H9 (cell line): ENCODE data around the gene TNFRSF11A. TPM values are rescaled to one million over a fixed set of nuclear protein-coding genes. Genes with fewer than 3 reads are reported as not detected.
A peak's percentile ranks its signal among the peaks of the same experiment; 100 is the strongest.

Source experiments
- DNase-seq: peaks from one replicate; pipeline ENCODE4 v3.0.0-alpha.2; 2017
- H2AFZ ChIP-seq: one replicate; pipeline ENCODE4 v1.6.1; 2013; ENCODE audit warnings: mild to moderate bottlenecking, low read length, control low read depth, moderate library complexity
- H2AK5ac ChIP-seq: 2 replicates; pipeline ENCODE4 v1.6.1; 2013; ENCODE audit warnings: low read length, control low read depth, mixed read lengths; ENCODE audit not compliant: insufficient read length
- H2BK120ac ChIP-seq: one replicate; pipeline ENCODE4 v1.6.1; 2013; ENCODE audit warnings: low read depth, mild to moderate bottlenecking, low read length, control low read depth, inconsistent platforms; ENCODE audit not compliant: poor library complexity, severe bottlenecking
- H2BK12ac ChIP-seq: 2 replicates; pipeline ENCODE4 v1.6.1; 2013; ENCODE audit warnings: low read length, control low read depth, mixed read lengths, low read depth; ENCODE audit not compliant: insufficient read length
- H2BK15ac ChIP-seq: 2 replicates; pipeline ENCODE4 v1.6.1; 2013; ENCODE audit warnings: low read depth, low read length, control low read depth
- H2BK20ac ChIP-seq: one replicate; pipeline ENCODE4 v1.6.1; 2013; ENCODE audit warnings: low read depth, mild to moderate bottlenecking, low read length, control low read depth, inconsistent platforms; ENCODE audit not compliant: poor library complexity, severe bottlenecking
- H2BK5ac ChIP-seq: 2 replicates; pipeline ENCODE4 v1.6.1; 2013; ENCODE audit warnings: low read length, control low read depth, mixed read lengths; ENCODE audit not compliant: insufficient read length
- H3K14ac ChIP-seq: 2 replicates; pipeline ENCODE4 v1.6.1; 2013; ENCODE audit warnings: low read length, control low read depth; ENCODE audit not compliant: insufficient read depth
- H3K18ac ChIP-seq: 2 replicates; pipeline ENCODE4 v1.6.1; 2013; ENCODE audit warnings: low read depth, mild to moderate bottlenecking, mixed read lengths, low read length, control low read depth; ENCODE audit not compliant: insufficient read length
- H3K23ac ChIP-seq: 2 replicates; pipeline ENCODE4 v1.6.1; 2013; ENCODE audit warnings: low read length, control low read depth, mixed read lengths, low read depth; ENCODE audit not compliant: insufficient read length
- H3K23me2 ChIP-seq: 2 replicates; pipeline ENCODE4 v1.6.1; 2013; ENCODE audit warnings: low read depth, mild to moderate bottlenecking, mixed read lengths, low read length, control low read depth; ENCODE audit not compliant: insufficient read length, poor library complexity, severe bottlenecking
- H3K27ac ChIP-seq: 2 replicates; pipeline ENCODE4 v1.5.1; 2013; ENCODE audit warnings: low read length, control low read depth, mixed read lengths, low read depth; ENCODE audit not compliant: insufficient read length
- H3K27me3 ChIP-seq: 2 replicates; pipeline ENCODE4 v1.6.1; 2013; ENCODE audit warnings: low read length, control low read depth, inconsistent platforms; ENCODE audit not compliant: insufficient read depth
- H3K4ac ChIP-seq: 2 replicates; pipeline ENCODE4 v1.6.1; 2013; ENCODE audit warnings: low read depth, mild to moderate bottlenecking, control low read depth, inconsistent platforms, low read length, moderate library complexity
- H3K4me1 ChIP-seq: 2 replicates; pipeline ENCODE4 v1.6.1; 2013; ENCODE audit warnings: low read length, control low read depth, inconsistent platforms; ENCODE audit not compliant: insufficient read depth
- H3K4me2 ChIP-seq: 2 replicates; pipeline ENCODE4 v1.6.1; 2013; ENCODE audit warnings: low read length, control low read depth, mixed read lengths; ENCODE audit not compliant: insufficient read length, insufficient read depth
- H3K56ac ChIP-seq: 2 replicates; pipeline ENCODE4 v1.6.1; 2013; ENCODE audit warnings: low read depth, mild to moderate bottlenecking, mixed read lengths, low read length, control low read depth; ENCODE audit not compliant: insufficient read length
- H3K79me1 ChIP-seq: 2 replicates; pipeline ENCODE4 v1.6.1; 2013; ENCODE audit warnings: low read depth, mild to moderate bottlenecking, moderate library complexity, low read length, control low read depth, inconsistent platforms; ENCODE audit not compliant: insufficient read depth, poor library complexity, severe bottlenecking
- H3K79me2 ChIP-seq: 2 replicates; pipeline ENCODE4 v1.6.1; 2013; ENCODE audit warnings: low read length, control low read depth, inconsistent platforms; ENCODE audit not compliant: insufficient read depth
- H3K9ac ChIP-seq: 2 replicates; pipeline ENCODE4 v1.6.1; 2013; ENCODE audit warnings: low read length, control low read depth, mixed read lengths; ENCODE audit not compliant: insufficient read length; ENCODE audit errors: extremely low read depth
- H3K9me3 ChIP-seq: one replicate; pipeline ENCODE4 v1.6.1; 2013; ENCODE audit warnings: low read depth, low read length, inconsistent platforms; ENCODE audit not compliant: control insufficient read depth
- H3T11ph ChIP-seq: one replicate; pipeline ENCODE4 v1.6.1; 2013; ENCODE audit warnings: mild to moderate bottlenecking, low read length, control low read depth, inconsistent platforms
- H4K20me1 ChIP-seq: one replicate; pipeline ENCODE4 v1.6.1; 2013; ENCODE audit not compliant: control insufficient read depth, insufficient read length, insufficient read depth
- H4K5ac ChIP-seq: 2 replicates; pipeline ENCODE4 v1.6.1; 2013; ENCODE audit warnings: low read depth, mild to moderate bottlenecking, mixed read lengths, low read length, control low read depth; ENCODE audit not compliant: insufficient read length
- H4K8ac ChIP-seq: replicated peaks from 2 replicates; pipeline ENCODE4 v1.6.1; 2013; ENCODE audit warnings: low read length, control low read depth, mixed read lengths, low read depth; ENCODE audit not compliant: insufficient read length
- H4K91ac ChIP-seq: 2 replicates; pipeline ENCODE4 v1.6.1; 2013; ENCODE audit warnings: low read depth, mild to moderate bottlenecking, moderate library complexity, mixed read lengths, low read length, control low read depth; ENCODE audit not compliant: insufficient read length
- H3K27ac Mint-ChIP-seq, 3 experiments: 2 replicates in 2 of 3; 3 replicates in 1 of 3; pipeline ENCODE4 v1.8.0; 2020 to 2021; ENCODE audit warnings: mixed read lengths in 3 of 3, mild to moderate bottlenecking in 1 of 3, moderate library complexity in 1 of 3
- H3K27me3 Mint-ChIP-seq: 2 replicates; pipeline ENCODE4 v1.8.0; 2021; ENCODE audit warnings: low read depth, mild to moderate bottlenecking, moderate library complexity, mixed read lengths
- H3K36me3 Mint-ChIP-seq, 3 experiments: 2 replicates in 2 of 3; 3 replicates in 1 of 3; pipeline ENCODE4 v1.8.0; 2020 to 2021; ENCODE audit warnings: low read depth in 3 of 3, mixed read lengths in 3 of 3; ENCODE audit not compliant: insufficient read depth in 1 of 3
- H3K4me1 Mint-ChIP-seq, 2 experiments: 2 replicates each; pipeline ENCODE4 v1.8.0; 2020; ENCODE audit warnings: mixed read lengths in 2 of 2
- H3K4me3 Mint-ChIP-seq, 2 experiments: 2 replicates in 1 of 2; 3 replicates in 1 of 2; pipeline ENCODE4 v1.8.0; 2020 to 2021; ENCODE audit warnings: mild to moderate bottlenecking in 2 of 2, mixed read lengths in 2 of 2, moderate library complexity in 1 of 2
- H3K9me3 Mint-ChIP-seq, 2 experiments: 2 replicates in 1 of 2; 3 replicates in 1 of 2; pipeline ENCODE4 v1.8.0; 2020; ENCODE audit warnings: mild to moderate bottlenecking in 2 of 2, mixed read lengths in 2 of 2, moderate library complexity in 1 of 2
- WGBS: extraction: QIAGEN DNeasy Blood & Tissue Kit; methylation state at CpG from one replicate; pipeline ENCODE4 v1.1.7; 2013; ENCODE audit warnings: missing lambda C conversion rate, low lambda C conversion rate, mixed read lengths; ENCODE audit not compliant: insufficient read length; ENCODE audit errors: extremely low coverage; 5-methylcytosine and 5-hydroxymethylcytosine counted together
- total RNA-seq: library from RNA; stranded (reverse); gene quantifications from 2 replicates; pipeline ENCODE4 v1.2.1, GENCODE V29; 2021
- TF ChIP-seq, protein P1 (sequence below): fragments of 200-600 bp; sonication (generic); conservative IDR thresholded peaks from 3 replicates; pipeline ENCODE4 v1.8.0; 2021; ENCODE audit warnings: antibody characterized with exemption, mild to moderate bottlenecking

The TNFRSF11A gene
- total RNA-seq, 1 experiment from 2014 or later = 7.8 TPM

DNA sequence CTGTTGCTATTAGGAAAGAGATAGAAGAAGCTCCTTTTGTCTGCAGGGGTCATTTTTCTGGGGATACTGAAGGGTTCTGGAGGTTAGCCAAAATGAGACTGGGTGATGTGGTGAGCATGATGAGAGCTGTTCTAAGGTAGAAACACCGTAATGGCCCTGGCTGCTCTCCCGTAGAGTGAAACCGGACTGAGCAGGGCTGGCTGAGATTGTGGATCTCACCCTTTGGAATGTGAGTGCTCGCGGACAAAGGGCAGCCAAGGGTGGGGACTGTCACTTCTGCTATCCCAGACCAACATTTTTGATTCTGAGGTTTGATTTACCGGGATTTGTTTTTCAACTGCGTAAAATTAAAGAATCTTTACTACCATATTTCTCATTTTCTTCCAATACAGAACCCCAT lies 36.2 kb downstream of the TNFRSF11A start:
- H4K5ac ChIP-seq = no peak overlapping the region
- no peak overlapping the region for H2BK120ac ChIP-seq
- Mint-ChIP-seq H3K4me3 (no peak overlapping the region), H3K36me3 (peaks cover 14 to 30% (median 19%) of the 10 kb centered on the region in 3 experiments; a peak in 6 of 7 replicates), H3K4me1 (peaks cover 4 to 7% of the 10 kb centered on the region in 2 experiments), H3K27me3 (no peaks in the 10 kb centered on the region), H3K9me3 (no peaks in the 10 kb centered on the region), H3K27ac (peak overlapping the region; percentile 5 to 7 (median 7); a peak in 4 of 7 replicates)
- TF ChIP-seq, protein P1, sequence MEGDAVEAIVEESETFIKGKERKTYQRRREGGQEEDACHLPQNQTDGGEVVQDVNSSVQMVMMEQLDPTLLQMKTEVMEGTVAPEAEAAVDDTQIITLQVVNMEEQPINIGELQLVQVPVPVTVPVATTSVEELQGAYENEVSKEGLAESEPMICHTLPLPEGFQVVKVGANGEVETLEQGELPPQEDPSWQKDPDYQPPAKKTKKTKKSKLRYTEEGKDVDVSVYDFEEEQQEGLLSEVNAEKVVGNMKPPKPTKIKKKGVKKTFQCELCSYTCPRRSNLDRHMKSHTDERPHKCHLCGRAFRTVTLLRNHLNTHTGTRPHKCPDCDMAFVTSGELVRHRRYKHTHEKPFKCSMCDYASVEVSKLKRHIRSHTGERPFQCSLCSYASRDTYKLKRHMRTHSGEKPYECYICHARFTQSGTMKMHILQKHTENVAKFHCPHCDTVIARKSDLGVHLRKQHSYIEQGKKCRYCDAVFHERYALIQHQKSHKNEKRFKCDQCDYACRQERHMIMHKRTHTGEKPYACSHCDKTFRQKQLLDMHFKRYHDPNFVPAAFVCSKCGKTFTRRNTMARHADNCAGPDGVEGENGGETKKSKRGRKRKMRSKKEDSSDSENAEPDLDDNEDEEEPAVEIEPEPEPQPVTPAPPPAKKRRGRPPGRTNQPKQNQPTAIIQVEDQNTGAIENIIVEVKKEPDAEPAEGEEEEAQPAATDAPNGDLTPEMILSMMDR = no peak
- H3K18ac ChIP-seq = no peak overlapping the region
- H3K79me1 ChIP-seq = no peaks in the 10 kb centered on the region
- no peak overlapping the region for H2AK5ac ChIP-seq
- no peak overlapping the region for H3T11ph ChIP-seq
- H2AFZ ChIP-seq = no peak overlapping the region
- no CpG with 5 or more reads among the region's 7 CpGs for WGBS
- no peak overlapping the region for H3K56ac ChIP-seq
- no peaks in the 10 kb centered on the region for H3K9me3 ChIP-seq
- no peak overlapping the region for H2BK20ac ChIP-seq
- H2BK15ac ChIP-seq = no peak overlapping the region
- no peaks in the 10 kb centered on the region for H3K27me3 ChIP-seq
- H2BK5ac ChIP-seq = no peak overlapping the region
- no peak overlapping the region for H3K4me2 ChIP-seq
- H3K4me1 ChIP-seq = no peaks in the 10 kb centered on the region
- H4K20me1 ChIP-seq = no peaks in the 10 kb centered on the region
- H3K9ac ChIP-seq = no peak overlapping the region
- H4K8ac ChIP-seq = no peak overlapping the region
- H3K23me2 ChIP-seq = no peaks in the 10 kb centered on the region
- no peak overlapping the region for H2BK12ac ChIP-seq
- no peak overlapping the region for H3K23ac ChIP-seq
- H4K91ac ChIP-seq = no peak overlapping the region
- no peak overlapping the region for H3K27ac ChIP-seq
- no peak for DNase-seq
- no peak overlapping the region for H3K4ac ChIP-seq
- H3K79me2 ChIP-seq = no peaks in the 10 kb centered on the region
- H3K14ac ChIP-seq = no peak overlapping the region; the same call in 1 of the 2 replicates
